NCI-H2227 treated with DMSO at 0.1 percent for 48 hours (cell line): ENCODE data around the gene CPSF4L.
"Not testable (repeated sequence)": the region's sequence is repeated elsewhere in the genome, so short reads cannot be mapped to it uniquely, and the experiment has no call there.

Experiments
- DNase-seq: peaks from one replicate; lab custom pipeline; 2025; lab: John Stamatoyannopoulos, UW

CPSF4L gene, protein sequence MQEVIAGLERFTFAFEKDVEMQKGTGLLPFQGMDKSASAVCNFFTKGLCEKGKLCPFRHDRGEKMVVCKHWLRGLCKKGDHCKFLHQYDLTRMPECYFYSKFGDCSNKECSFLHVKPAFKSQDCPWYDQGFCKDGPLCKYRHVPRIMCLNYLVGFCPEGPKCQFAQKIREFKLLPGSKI

DNA sequence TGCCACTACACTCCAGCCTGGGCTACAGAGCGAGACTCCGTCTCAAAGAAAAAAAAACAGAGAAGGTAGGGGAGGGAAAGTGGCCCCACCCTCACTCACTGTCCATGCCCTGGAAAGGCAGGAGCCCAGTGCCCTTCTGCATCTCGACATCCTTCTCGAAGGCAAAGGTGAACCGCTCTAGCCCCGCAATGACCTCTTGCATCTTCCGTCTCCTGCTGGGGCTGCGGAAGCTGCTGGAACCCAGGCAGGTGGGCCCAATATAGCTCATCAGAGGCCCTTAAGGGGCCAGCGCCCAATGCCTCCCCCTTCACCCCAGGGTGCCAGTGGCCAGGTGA lies at the start of gene CPSF4L:
CPSF4L (minus strand) TSS at position 264 of the 335 bp plus-strand sequence; CDS start at position 202, 62 bp downstream.
- DNase-seq, result no peak

DNA sequence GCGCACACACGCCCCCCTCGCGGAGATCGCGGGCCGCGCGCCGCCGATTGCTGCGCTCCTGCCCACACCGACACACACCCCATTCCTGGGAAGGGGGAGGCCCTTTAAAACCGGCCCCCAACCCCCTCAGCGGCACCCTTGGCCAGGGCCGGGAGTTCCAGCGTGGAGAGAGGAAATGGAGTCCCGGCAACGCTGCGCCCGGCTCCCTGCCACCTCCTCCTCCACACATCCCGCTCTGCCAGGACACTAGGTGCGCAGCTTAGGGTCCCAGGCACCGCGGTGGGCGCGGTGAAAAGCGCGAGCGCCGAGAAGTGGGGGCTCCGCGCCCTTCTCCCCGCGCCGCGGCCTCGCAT lies 49.7 kb upstream of the CPSF4L start:
- DNase-seq, result no peak

DNA sequence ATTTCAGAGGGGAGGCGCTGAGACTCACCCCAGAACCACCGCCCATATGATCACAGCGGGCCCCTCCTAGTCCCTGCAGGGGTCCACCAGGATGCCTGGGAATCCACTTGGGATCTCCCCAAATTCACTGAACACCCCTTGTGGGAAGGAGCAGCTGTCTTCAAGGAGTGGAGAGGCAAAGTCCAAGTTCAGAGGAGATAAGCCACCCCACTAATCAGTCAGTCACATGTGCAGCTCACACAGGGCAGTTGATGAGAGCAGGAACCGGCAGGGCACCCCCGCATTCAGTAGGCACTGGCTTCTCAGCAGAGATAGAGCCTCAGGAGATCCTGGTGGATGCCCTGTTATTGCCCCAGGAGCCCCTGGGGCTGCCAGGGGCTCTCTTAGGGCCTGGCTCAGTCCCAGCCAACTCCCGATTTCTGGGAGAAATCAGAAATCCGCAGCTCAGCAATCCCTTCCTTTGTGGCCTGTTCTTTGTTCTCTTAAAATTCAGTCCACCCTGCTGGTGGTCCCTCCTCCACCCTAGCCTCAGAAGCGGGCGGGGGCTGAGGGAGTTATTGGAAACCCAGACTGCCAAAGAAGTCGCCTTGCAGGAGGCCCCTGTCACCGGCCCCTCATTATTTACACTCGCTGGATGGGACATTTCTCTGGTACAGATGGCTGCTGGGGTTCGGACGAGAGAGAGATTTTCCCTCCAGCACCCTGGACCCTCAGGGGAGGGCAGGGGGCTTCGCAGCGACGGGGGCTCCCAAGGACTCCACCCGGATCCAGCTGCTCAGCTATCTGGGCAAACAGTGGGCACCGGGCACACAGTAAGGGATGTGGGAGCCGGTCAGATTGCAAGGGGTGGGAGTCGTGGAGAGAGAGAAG lies 48.3 kb upstream of the CPSF4L start:
- DNase-seq, result no peak

DNA sequence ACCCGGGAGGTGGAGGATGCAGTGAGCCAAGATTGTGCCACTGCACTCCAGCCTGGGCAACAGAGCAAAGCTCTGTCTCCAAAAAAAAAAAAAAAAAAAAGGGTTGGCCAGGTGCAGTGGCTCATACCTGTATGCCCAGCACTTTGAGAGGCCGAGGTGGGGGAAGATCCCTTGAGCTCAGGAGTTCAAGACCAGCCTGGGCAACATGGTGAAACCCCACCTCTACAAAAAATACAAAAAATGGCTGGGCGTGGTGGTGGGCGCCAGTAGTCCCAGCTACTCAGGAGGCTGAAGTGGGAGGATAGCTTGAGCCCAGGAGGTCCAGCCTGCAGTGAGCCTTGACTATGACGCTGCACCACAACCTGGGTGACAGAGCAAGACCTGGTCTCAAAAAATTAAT lies 47.3 kb upstream of the CPSF4L start:
- DNase-seq, result not testable (repeated sequence)

DNA sequence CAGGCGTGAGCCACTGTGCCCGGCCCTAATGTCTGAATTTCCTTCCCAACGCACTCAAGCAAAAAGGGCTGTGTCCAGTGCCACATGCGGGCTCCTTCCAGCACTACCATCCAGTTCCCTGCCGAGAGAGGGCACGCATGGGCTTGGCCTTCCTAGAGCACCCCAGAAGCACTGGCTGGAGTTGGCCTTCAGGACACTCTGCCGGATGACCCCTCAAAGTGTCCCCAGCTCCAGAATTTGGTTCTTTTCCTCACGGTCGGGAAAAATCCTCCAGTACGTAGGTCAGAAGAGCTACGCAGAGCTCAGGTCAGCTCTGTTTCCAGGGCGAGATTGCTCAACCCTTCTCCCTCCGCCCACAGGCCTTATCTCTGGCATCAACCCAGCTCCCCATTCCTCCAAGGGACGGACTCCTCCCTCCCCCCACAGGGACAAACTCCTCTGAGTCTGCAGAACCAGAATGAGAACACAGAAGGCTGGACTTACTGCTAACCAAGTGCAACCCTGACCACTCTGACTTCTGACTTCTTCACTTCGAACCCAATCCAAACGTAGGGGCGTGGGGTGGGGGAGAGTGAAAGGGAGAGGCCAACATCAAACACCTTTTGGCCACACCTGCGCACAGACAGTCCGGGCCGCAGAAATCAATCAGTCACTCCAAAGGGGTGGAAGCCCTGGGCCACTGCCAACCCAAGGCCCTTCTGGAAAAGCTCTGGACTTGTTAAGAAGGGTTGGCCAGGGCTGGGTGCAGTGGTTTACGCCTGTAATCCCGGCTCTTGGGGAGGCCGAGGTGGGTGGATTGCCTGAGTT lies 46.5 kb upstream of the CPSF4L start:
- DNase-seq, result no peak

DNA sequence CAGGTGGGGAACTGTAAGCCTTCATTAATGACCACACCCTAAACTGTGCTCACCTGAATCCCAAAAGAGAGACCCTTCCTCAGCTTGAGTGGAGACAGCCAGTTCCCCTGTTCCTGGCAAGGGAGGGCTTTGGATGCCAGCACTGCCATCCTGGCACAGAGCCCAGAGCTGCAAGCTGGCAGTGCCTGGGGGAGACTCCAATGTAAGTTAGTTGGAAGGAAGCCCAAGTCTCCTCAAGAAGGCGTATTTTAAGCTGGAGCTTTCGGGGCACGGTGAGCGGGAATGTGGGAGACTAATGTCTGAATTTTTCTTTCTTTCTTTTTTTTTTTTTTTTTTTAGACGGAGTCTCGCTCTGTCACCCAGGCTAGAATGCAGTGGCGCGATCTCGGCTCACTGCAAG lies 45.5 kb upstream of the CPSF4L start:
- no peak for DNase-seq

DNA sequence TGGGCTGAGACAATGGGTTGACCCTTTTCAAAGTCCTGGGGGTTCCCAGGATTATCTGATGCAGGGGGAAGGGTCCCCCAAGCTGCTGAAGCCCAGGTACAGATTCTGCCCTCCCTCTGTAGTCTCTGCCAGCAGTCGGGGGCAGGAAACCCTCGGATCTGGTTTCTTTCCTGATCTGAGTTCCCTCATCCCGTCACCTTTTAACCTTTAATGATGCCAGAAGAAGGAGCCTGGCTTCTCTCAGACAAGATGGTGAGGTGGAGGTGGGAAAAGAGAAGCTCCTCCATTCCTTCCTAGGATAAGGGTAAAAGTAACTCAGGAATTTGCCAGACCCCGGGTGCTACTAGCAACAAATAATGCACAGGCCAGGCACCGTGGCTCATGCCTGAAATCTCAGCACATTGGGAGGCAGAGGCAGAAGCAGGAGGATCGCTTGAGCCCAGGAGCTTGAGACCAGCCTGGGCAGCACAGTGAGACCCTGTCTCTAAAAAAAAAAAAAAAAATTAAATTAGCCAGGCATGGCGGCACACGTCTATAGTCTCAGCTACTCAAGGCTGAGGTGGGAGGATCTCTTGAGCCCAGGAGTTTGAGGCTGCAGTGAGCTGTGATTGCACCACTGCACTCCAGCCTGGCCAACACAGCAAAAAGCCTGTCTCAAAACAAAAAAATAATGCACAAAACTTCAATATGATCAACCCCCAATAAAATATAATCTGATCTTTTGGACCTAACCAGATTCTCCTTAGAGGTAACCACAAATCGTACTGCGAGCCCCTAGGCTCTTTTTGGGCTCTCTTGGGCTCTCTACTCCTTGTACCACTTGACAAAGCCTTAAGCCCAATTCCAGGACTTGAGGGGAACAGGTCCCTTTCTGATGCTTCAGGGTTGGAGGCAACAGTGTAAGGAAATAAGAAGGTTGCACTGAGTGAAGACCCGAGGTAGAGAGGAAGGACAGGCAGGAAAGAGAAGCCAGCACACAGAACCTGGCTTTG lies 44.5 kb upstream of the CPSF4L start:
- no peak for DNase-seq

DNA sequence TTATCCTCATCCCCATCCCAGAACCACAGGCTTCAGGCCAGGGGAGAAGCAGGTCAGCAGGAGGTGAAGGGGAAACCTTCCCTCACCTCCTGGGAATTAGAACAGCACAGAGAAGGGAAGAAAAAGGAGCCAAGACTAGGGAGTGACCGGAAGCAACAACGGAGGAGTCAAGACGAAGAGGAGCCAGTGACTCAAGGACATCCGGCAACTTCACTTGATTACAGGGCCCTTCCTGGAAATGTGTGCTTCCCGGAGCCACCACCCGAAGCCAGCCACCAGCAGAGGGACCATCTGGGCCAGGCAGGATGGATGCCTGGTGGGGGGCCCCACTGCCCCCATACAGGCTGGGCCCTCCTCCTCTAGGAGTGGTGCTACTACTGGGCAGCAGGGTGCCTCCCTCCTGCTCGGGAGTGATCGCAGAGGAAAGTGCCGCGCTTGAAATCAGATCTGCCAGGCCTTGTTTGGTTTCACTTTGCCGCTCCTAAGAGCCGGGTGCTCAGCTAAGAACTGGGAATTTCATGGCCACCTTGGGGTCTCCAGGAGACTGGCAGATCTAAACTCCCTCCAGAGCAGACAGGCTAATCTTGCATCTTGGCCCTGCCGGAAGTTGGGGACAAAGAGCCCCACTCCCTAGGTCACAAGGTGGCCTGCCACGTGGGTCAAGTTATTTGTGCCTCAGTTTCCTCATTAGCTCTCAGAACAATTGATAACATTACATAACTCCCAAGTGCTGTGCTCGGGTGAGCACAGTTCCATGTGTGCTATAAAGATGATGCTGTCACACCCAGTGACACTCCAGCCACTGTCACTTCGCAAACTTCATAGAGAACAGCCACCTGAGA lies 43.5 kb upstream of the CPSF4L start:
- peak; percentile 60 for DNase-seq

DNA sequence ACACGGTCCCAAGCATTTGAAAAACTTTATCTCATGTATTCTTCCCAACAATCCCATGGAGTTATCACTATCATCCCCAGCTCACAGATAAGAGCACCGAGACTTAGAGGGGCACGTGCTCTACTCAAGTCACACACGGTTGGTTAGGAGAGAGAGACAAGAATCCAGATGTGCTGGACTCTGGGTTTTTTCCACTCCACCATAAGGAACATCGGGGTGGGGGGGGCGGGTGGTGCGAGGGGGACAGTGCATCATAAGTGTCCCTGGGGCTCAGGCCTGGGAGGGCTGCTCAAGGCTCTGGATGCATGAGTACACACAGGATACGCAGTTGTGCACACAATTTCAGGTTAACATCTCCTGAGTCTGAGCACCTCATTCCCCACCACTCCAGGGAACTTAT lies 42.8 kb upstream of the CPSF4L start:
- DNase-seq, result no peak

DNA sequence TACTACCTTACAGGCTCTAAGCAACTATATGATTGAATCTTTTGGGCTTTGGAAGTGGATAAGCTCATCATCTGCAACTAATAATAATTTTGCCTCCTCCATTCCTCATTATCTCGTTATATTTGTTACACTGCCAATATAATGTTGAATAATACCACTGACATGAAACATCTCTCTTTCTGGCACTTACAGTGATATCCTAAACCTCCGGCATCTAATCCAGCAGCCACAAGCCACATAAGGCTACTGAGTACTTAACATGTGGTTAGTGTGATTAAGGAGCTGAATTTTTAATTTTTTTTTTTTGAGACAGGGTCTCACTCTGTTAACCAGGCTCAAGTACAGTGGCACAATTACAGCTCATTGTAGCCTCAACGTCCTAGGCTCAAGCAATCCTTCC lies 40.5 kb upstream of the CPSF4L start:
- no peak for DNase-seq

DNA sequence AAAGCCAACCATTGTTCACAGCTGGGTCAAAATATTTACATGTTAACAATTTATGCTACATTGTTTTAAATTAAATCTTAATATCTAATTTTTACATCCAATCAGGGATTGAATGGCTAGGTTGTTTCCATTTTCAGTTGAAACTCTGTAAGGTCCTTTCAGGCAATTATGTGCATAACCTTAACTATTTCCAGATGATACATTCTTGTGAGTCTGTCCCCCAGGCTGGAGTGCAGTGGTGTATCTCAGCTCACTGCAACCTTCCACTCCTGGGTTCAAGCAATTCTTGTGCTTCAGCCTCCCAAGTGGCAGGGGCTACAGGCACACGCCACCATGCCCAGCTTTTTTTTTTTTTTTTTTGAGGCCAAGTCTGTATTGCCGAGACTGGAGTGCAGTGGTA lies 39.7 kb upstream of the CPSF4L start:
- DNase-seq, result no peak

DNA sequence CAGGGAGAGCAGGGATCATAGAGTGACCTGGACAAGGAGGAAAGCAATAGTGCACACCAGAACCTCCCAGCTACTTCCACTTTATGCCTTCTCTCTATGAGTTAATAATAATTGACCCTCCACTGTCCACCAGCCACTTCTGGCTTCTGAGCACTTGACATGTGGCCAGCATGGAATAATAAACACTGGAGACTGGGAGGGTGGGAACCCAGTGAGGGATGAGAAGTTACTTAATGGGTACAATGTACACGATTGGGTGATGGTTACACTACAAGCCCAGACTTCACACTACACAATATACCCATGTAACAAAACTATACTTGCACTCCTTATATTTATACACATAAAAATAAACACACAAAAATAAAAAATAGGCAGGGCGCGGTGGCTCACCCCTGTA lies 38.7 kb upstream of the CPSF4L start:
- no peak for DNase-seq

DNA sequence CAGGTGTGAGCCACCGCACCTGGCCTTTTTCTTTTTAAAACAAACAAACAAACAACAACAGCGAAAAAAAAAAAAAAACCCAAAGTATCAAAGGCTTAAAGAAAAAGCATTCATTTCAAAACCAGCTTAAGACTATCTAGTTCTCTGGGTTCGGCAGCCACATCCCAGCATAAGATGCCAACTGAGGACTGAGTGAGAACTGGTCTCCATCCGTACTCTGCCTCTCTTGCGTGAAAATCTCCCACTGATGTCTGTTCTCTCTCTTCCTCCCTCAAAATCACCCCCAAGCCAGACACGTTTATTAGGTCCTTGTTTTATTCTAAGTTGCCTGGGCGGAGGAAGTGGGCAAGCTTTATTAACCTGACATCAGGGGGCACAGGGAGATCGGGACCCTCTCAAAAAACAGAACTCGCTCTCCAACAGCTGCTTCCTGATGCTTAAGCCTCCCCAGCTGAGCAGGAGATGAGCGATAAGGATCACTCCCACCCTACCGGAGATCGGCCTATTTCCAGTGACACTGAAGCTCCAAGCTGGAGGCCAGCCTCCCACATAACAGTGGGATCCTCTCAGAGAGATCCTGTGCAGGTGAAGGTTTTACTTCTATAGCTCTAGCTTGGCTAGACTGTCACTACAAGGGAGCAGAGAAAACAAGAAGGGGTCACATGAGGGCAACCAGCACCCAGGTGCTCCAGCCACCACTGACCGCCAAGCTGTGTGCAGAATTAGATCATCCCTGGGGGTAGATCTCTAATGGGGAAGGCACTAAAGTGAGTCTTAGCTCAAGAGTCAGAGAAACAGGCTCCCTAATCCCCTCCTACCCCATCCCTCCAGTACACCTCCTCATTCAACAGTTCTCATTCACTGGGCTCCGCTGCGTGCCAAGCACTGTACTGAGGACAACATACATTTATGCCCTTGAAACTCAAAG lies 36.5 kb upstream of the CPSF4L start:
- DNase-seq, result no peak

DNA sequence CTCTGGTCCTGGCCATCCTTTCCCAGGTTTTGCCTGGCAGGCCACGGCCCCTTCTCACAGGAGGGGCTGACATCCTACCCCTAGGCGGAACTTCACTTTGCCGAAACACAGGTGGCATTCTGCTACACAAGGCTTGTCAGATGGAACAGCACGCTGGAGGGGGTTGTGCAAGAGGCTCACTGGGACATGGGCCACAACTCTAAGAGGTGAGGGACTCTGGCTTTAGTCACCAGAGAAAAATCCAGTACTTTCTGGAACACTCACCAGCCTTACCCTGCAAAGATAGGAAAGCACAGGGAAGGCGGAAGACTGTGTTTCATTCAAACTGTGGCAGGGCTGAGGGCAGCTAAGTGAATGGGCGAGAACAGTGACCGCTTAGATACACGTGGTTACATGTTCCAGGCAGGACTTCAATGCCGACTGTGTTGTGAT lies 31.8 kb upstream of the CPSF4L start:
- DNase-seq, result no peak

DNA sequence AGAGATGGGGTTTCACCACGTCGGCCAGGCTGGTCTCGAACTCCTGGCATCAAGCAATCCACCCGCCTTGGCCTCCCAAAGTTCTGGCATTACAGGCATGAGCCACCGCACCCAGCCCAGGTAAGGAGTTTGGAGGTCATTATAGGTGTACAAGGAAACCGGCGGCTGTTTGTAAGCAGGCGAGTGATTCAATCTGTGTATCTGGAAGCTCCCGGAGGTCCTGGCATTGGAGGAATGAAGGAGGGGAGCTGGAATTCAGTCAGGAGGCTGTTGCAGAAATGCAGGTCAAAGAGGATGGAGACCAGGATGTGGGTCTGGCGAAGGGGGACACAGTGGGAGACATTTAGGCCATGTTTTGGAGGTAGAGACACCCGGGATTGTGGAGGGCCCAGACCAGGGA lies 31.4 kb upstream of the CPSF4L start:
- no peak for DNase-seq

DNA sequence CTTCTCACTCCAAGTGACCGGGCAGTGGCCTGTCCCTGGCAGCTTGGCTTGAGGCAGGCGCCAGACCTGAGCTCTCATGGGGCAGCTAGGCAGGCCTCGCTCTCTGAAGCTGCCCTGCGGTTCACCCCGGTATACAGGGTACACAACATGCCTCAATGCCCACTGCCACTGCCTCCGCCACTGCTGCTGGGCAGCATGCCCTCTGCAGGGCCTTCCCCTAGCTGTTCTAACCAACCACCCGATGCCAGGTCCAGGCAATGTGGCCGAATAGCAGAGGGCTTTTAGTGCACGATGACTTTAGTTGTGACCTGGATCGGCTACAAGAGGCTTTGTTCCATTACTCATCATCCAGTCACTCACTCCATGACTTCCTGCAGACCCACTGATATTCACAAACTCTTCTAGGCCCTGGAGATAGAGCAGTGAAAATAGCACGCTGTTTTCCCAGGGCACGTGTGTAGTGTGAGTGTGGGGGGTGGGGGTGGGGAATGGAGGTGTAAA lies 30.4 kb upstream of the CPSF4L start:
- DNase-seq, result no peak

DNA sequence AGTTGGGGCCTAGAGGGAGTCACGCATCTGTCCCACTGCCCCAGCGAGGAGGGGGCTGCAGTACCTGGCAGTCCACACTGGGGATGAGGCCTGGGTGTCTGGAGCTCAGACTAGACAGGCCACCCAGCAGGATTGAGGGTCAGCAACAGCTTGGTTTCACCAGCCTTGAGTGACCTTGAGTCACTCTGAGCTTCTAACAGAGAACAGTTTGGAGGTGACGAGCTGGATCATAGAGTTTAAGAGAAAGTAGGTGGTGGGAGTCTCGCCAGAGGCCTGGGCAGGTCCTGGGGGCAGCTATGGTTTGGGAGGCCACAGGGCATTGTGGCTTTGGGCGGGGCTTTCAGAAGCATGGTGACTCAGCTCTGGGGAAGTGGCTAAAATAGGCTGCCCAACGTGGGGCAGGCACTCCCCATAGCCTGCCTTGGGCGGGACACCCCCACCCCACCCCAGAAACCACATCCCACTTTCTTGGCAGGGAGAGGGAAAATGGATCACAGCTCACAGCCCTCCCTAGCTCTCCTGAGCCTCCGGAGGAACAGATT lies 29.7 kb upstream of the CPSF4L start:
- no peak for DNase-seq

DNA sequence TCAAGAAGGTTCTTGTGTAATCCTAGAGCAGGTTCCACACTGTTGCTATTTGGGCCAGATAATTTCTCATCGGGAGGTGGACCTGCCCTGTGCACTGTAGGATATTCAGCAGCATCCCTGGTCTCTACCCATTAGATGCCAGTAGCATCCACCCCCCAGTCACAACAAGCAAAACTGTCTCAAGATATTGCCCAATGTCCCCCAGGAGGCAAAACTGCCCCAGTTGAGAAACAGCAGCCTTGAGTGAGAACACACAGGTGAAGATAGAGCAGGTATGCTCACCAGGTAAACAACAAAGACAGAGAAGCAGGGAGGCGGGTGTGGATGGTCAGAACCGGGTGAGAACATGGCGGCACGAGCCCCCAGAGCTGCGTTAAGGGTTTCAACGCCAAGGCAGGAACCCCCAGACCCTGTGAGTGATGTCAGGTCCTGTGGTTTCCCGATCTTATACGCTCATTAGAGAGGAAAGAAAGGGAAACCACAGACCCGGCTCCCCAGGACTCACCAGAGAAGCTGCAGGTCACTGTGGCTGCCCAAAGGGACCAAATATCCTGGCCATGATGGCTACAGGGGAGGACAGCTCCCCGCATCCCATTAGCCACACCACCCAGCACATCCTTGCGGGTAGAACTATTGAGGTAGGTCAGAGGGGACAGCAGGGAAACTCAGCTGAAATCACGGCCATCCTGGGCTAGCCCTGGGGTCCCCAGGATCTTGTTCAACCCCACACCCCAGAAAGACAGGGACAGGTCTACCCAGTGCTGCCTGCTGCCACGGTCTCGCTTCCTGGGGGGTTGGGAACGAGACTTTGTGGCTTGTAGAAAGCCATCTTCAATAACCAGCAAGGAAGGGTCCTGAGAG lies 28.9 kb upstream of the CPSF4L start:
- no peak for DNase-seq
